LHCN-M2 (cell line): Measurements from ENCODE around the gene TXNDC16. TPM values are rescaled to one million over a fixed set of nuclear protein-coding genes. Genes with fewer than 3 reads are reported as not detected.
"Not testable (repeated sequence)": the region's sequence is repeated elsewhere in the genome, so short reads cannot be mapped to it uniquely, and the experiment has no call there.

Experiments
- DNase-seq: peaks from one replicate; pipeline ENCODE4 v3.0.0-alpha.2; 2012; ENCODE audit warnings: low read depth
- polyA plus RNA-seq: library from polyadenylated mRNA; unstranded; fragments of >200 nt; gene quantifications from one replicate; pipeline ENCODE4 v1.2.1, GENCODE V29; 2012; ENCODE audit warnings: missing spikeins
- total RNA-seq: library from RNA; depleted of rRNA; stranded (reverse); fragments of >200 nt; gene quantifications from 2 replicates; pipeline ENCODE4 v1.2.3, GENCODE V29; 2014; rRNA removed

Gene TXNDC16
- 2.9 and 4.3 TPM in 2 replicates for total RNA-seq
- 1.3 TPM for polyA plus RNA-seq

DNA sequence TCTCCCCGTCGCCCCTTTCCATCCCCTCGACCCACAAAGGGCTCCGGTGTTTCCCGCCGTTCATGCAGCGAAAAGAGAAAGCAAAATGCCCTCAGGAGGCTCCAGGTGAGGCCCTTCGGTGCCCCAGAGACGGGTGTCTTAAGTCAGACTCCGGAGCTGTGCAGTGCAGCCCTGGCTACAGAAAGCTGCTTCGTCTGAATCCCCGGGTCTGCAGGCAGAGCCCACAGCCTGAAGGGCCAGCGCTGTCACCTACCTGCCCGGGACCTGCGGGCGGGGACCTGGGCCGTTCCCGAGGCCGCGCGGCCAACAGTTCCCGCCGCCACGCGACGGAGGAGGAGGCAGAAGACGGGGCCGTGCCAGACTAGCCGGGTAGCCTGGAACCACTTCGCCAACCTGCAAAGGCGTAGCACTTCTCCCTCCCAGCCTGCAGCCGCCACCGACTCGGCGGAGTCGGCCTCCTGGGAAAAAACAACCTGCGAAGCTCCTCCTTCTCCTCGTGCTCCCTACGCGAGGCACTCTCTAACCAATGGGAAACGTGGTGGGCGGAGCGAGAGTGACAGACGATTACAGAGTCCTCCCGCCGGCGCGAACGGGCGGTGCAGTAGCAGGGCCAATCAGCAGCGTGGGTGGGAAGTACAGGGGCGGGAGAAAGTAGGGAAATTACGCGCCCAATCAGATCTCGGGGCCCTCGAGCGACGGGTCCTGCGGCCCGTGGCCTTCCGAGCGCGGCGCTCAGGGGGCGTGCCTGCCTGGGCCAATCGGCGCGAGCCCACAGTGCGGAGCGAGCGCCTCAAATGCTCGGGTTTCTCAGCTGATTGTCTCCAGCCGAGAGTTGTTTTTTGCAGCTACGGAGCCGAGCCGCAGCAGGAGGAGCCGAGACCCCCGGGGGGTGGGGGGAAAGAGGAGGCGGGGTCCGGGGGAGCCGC is at the start of gene TXNDC16, which contains the start of gene GPR137C:
Gene TXNDC16, minus strand, starts transcription at position 443 of the 926 bp plus-strand sequence. CDS start 8,948 bp downstream, outside the sequence.
Gene GPR137C, plus strand, starts transcription at position 774 of the 926 bp plus-strand sequence. CDS start 312 bp downstream, outside the sequence.
- peak; percentile 99 for DNase-seq

DNA sequence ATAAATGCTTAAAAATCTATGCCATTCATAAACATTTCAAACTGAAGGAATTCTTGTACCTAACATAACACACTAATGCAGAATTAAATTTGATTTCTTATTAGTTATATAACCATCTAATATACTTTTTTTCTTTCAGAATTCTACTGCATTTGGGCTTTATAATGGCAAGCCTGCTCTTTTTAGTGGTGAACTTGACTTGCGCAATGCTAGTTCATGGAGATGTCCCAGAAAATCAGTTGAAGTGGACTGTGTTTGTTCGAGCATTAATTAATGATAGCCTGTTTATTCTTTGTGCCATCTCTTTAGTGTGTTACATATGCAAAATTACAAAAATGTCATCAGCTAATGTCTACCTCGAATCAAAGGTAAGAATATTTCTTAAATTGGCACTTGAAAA is 47.7 kb upstream of the TXNDC16 start:
- DNase-seq: no peak

- no peak for DNase-seq
These were observed 46.3 kb upstream of the TXNDC16 start for GRCh38 chr14:52598568-52598967.

GRCh38 chr14:52596861-52597260 is 44.6 kb upstream of the TXNDC16 start:
- DNase-seq: no peak

GRCh38 chr14:52596320-52596719 is 44.0 kb upstream of the TXNDC16 start:
- DNase-seq: no peak

GRCh38 chr14:52590318-52590717 is 38.0 kb upstream of the TXNDC16 start:
- no peak for DNase-seq

GRCh38 chr14:52589646-52590045 is 37.3 kb upstream of the TXNDC16 start:
- no peak for DNase-seq

- DNase-seq: no peak
These were observed 31.2 kb upstream of the TXNDC16 start for GRCh38 chr14:52583544-52583943.

GRCh38 chr14:52575858-52576257 is 23.6 kb upstream of the TXNDC16 start:
- DNase-seq: no peak

GRCh38 chr14:52568454-52568853 is 16.1 kb upstream of the TXNDC16 start:
- DNase-seq: not testable (repeated sequence)

DNA sequence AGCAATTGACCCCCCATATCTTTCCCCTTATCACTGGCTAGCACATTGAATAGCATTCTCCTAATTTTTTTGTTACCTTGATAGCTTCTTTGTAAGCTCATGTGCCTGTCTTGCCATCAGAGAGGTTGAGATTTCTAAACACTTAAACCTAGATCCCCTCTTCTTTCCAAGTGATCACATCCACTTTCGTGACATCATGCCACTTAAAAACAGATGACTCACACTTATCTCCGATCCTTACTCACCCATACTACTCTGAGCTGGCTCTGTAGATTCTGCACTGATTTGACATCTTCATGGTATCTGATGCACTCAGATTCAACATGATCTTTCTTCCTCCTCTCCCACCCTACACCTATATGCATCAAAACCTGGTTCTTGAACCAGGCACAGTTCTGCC is 10.8 kb upstream of the TXNDC16 start:
- DNase-seq: peak; percentile 72

DNA sequence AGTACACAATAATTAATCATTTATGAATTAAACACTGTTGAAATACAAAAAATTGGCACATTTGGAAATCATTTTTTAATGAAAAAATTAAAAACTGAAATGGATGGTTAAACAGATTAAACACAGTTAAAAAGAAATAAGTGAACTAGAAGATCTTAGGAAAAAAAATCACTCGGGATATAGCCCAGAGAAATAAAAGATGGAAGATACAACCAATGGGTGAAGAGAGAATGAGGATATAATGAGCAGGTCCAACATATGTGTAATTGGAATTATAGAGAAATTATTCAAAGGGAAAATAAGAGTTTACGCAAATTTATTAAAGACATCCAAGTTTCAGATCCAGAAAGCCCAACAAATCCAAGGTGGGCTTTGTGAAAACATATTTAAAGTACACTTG is 6.4 kb upstream of the TXNDC16 start:
- no peak for DNase-seq

- peak; percentile 77 for DNase-seq
These were observed 1.6 kb upstream of the TXNDC16 start for GRCh38 chr14:52553671-52554575.

DNA sequence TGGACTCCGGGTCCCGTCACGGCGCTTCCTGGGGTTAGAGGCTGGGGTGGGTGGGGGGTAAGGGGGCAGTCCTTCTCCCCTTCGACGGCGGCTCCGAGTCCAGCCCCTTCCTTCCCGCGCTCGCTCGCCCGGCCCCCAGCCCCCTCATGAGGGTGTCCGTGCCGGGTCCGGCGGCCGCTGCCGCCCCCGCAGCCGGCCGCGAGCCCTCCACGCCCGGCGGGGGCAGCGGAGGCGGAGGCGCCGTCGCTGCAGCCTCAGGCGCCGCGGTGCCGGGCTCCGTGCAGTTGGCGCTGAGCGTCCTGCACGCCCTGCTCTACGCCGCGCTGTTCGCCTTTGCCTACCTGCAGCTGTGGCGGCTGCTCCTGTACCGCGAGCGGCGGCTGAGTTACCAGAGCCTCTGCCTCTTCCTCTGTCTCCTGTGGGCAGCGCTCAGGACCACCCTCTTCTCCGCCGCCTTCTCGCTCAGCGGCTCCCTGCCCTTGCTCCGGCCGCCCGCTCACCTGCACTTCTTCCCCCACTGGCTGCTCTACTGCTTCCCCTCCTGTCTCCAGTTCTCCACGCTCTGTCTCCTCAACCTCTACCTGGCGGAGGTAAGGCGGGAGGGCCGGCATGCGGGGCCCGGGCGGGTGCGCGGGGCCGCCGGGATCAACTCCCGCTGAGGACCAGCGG is 831 bp upstream of the TXNDC16 start:
- no peak for DNase-seq

DNA sequence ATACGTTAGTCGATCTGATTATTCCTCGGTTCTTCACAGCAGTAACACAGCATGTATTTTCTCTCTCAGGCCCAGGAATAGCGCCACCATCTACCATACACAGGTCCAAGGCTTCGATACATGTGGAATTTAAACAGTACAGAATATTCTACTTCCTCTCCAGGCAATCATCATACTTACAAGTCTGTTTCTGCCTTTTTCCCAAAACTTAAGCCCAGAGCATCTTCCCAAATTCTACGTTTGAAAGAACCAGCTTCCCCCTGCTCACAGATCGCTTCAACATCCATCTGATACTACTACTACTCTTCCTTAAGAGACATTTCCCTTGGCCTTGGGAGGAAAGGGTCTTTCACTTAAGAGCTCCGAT is 626 bp downstream of the TXNDC16 start:
- DNase-seq: peak; percentile 21

DNA sequence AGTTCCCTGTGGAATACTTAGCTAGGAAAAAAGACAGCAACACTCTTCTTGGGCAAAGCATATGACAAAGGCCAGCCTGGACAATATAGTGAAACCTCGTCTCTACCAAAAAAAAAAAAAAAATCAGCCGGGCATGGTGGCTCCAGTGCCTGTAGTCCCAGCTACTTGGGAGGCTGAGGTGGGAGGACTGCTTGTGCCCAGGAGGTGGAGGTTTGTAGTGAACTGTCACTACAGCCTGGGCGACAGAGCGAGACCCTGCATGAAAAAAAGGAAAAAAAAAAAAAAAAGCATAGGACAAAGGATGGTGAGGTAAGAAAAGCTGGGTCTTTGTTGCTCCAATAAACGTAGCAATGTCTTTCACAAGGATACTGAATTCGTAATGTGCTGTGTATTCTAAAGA is 1.1 kb downstream of the TXNDC16 start:
- DNase-seq: no peak

DNA sequence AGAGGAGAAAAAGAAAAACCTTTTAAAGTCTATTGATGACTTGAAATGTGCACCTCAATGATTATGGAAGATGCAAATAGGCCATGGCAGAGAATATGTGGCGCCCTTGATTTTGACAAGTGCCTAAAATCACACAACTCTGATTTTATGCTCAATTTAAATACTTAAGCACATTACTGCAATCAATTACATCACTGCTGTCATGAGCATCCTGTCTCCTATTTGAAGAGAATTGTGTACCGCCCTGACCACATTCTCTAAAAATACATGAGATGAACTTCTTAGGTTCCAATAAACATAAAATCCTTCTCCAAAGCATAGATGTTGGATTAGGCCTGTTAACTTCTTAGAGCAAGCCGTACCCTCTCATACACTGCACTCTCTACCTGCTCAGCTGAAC is 1.6 kb downstream of the TXNDC16 start:
- DNase-seq: no peak

DNA sequence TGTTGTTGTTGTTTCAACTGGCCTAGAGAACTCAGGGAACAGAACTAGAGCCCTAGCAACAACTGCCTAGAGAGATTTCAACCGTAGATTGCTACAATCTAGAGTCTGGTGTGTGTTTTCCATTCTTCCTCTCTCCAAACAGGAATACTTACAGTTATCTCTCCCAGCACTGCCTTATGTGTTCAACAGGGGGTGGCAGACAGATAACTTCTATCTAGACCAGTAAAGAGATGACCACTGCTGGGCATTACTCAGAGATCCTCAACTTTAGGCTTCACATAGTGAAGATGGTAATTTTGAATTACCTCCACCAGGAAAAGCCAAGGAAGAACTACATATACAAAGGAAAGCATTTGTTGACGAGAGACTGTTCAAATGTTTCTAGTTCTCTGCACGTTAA is 4.8 kb downstream of the TXNDC16 start:
- no peak for DNase-seq

DNA sequence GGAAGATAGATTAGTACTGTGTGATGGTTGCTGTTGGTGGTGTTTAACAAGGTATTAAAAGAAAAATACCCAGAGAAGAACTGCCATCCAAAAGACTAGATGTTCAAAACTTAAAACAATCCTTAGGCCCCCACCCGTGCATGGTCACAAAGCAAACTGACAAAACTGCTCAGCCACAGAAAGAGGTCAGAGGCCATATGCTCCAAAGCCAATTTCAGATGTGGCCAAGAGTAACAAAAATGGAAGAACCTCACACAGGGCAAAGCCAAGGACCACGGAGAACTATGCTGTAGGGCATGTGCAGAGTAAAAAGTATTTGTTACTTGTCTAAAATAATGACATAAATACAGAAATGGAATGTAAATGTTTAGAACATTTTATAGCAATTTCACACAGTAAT is 5.3 kb downstream of the TXNDC16 start:
- no peak for DNase-seq

DNA sequence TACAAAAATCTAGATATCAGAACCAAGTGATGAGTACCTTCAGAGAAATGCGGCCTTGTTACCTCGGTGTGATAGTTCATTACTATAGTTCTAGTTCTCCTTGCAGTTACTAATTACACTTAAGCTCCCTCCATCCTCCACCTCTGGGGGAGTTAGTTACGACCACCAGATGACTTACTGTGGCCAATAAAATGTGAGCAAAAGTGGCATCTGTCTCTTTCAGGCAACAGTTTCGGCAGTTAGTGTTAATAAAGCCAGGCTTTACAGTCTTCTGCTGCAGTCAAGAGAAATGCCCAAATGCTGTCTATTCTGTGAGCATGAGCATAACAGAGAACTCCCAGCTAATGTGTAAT is 6.0 kb downstream of the TXNDC16 start:
- DNase-seq: no peak

GRCh38 chr14:52545584-52546317 is 6.6 kb downstream of the TXNDC16 start:
- DNase-seq: no peak
